ENCODE data around the gene RAC3. TPM values are rescaled to one million over a fixed set of nuclear protein-coding genes. Genes with fewer than 3 reads are reported as not detected.
A peak's percentile ranks its signal among the peaks of the same experiment; 100 is the strongest.

Gene RAC3
- total RNA-seq, 1 donor from 2014 or later, result 46.0 TPM

- Mint-ChIP-seq H3K4me1 (ENCODE audit: low read depth, unreplicated experiment) (no peaks in the 10 kb centered on the region), H3K36me3 (ENCODE audit: unreplicated experiment) (no peaks in the 10 kb centered on the region), H3K27ac (ENCODE audit: unreplicated experiment) (peak overlapping the region; percentile 28), H3K27me3 (ENCODE audit: unreplicated experiment) (peaks cover 1% of the 10 kb centered on the region), H3K9me3 (ENCODE audit: unreplicated experiment) (no peaks in the 10 kb centered on the region), H3K4me3 (ENCODE audit: unreplicated experiment) (peak overlapping the region; percentile 71)
- DNase-seq, result no peak
- TF ChIP-seq CTCF (IDR thresholded peaks at IDR 0.05; ENCODE audit: partially characterized antibody, unreplicated experiment), result no peak
Measured at GRCh38 chr17:82053556-82054263, 22.2 kb downstream of the RAC3 start.

- no peaks in the 10 kb centered on the region for H3K4me1 Mint-ChIP-seq (ENCODE audit: low read depth, unreplicated experiment)
- H3K27me3 Mint-ChIP-seq (ENCODE audit: unreplicated experiment), result no peaks in the 10 kb centered on the region
- H3K9me3 Mint-ChIP-seq (ENCODE audit: unreplicated experiment), result no peaks in the 10 kb centered on the region
- H3K36me3 Mint-ChIP-seq (ENCODE audit: unreplicated experiment), result no peaks in the 10 kb centered on the region
- TF ChIP-seq CTCF (IDR thresholded peaks at IDR 0.05; ENCODE audit: partially characterized antibody, unreplicated experiment), result no peak
- DNase-seq, result no peak
- no peak overlapping the region for H3K4me3 Mint-ChIP-seq (ENCODE audit: unreplicated experiment)
- no peak overlapping the region for H3K27ac Mint-ChIP-seq (ENCODE audit: unreplicated experiment)
Measured at GRCh38 chr17:82054351-82055022, 23.0 kb downstream of the RAC3 start.

- TF ChIP-seq CTCF (IDR thresholded peaks at IDR 0.05; ENCODE audit: partially characterized antibody, unreplicated experiment), result no peak
- no peaks in the 10 kb centered on the region for H3K36me3 Mint-ChIP-seq (ENCODE audit: unreplicated experiment)
- H3K27ac Mint-ChIP-seq (ENCODE audit: unreplicated experiment), result no peak overlapping the region
- no peak for DNase-seq
- H3K27me3 Mint-ChIP-seq (ENCODE audit: unreplicated experiment), result no peaks in the 10 kb centered on the region
- no peaks in the 10 kb centered on the region for H3K9me3 Mint-ChIP-seq (ENCODE audit: unreplicated experiment)
- no peak overlapping the region for H3K4me3 Mint-ChIP-seq (ENCODE audit: unreplicated experiment)
- no peaks in the 10 kb centered on the region for H3K4me1 Mint-ChIP-seq (ENCODE audit: low read depth, unreplicated experiment)
Measured at GRCh38 chr17:82055023-82055964, 23.8 kb downstream of the RAC3 start.

GRCh38 chr17:82055965-82056728 is 24.7 kb downstream of the RAC3 start:
- no peaks in the 10 kb centered on the region for H3K4me1 Mint-ChIP-seq (ENCODE audit: low read depth, unreplicated experiment)
- H3K27me3 Mint-ChIP-seq (ENCODE audit: unreplicated experiment), result no peaks in the 10 kb centered on the region
- H3K4me3 Mint-ChIP-seq (ENCODE audit: unreplicated experiment), result no peak overlapping the region
- DNase-seq, result no peak
- TF ChIP-seq CTCF (IDR thresholded peaks at IDR 0.05; ENCODE audit: partially characterized antibody, unreplicated experiment), result no peak
- no peak overlapping the region for H3K27ac Mint-ChIP-seq (ENCODE audit: unreplicated experiment)
- no peaks in the 10 kb centered on the region for H3K9me3 Mint-ChIP-seq (ENCODE audit: unreplicated experiment)
- H3K36me3 Mint-ChIP-seq (ENCODE audit: unreplicated experiment), result no peaks in the 10 kb centered on the region

Measured in glutamatergic neuron (in vitro differentiated cells).